ENCODE measurements around the gene KCNK16. TPM values are rescaled to one million over a fixed set of nuclear protein-coding genes. Genes with fewer than 3 reads are reported as not detected.

Gene KCNK16
- total and polyA plus RNA-seq, 10 of the 15 experiments (the other 5 are each of a cell fraction or from before 2014, with no cell fraction given), result not detected

GRCh38 chr6:39367700-39368099 is 45.2 kb upstream of the KCNK16 start (continued):
- TF ChIP-seq, protein P1, sequence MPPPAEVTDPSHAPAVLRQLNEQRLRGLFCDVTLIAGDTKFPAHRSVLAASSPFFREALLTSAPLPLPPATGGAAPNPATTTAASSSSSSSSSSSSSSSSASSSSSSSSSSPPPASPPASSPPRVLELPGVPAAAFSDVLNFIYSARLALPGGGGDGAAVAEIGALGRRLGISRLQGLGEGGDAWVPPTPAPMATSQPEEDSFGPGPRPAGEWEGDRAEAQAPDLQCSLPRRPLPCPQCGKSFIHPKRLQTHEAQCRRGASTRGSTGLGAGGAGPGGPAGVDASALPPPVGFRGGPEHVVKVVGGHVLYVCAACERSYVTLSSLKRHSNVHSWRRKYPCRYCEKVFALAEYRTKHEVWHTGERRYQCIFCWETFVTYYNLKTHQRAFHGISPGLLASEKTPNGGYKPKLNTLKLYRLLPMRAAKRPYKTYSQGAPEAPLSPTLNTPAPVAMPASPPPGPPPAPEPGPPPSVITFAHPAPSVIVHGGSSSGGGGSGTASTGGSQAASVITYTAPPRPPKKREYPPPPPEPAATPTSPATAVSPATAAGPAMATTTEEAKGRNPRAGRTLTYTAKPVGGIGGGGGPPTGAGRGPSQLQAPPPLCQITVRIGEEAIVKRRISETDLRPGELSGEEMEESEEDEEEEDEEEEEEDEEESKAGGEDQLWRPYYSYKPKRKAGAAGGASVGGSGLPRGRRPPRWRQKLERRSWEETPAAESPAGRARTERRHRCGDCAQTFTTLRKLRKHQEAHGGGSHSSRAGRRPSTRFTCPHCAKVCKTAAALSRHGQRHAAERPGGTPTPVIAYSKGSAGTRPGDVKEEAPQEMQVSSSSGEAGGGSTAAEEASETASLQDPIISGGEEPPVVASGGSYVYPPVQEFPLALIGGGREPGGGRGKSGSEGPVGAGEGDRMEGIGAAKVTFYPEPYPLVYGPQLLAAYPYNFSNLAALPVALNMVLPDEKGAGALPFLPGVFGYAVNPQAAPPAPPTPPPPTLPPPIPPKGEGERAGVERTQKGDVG (CRISPR knock-in tag; IDR thresholded peaks at IDR 0.05), result no peak
- no peak for TF ChIP-seq RELB (IDR thresholded peaks at IDR 0.05; ENCODE audit: low read depth)

DNA sequence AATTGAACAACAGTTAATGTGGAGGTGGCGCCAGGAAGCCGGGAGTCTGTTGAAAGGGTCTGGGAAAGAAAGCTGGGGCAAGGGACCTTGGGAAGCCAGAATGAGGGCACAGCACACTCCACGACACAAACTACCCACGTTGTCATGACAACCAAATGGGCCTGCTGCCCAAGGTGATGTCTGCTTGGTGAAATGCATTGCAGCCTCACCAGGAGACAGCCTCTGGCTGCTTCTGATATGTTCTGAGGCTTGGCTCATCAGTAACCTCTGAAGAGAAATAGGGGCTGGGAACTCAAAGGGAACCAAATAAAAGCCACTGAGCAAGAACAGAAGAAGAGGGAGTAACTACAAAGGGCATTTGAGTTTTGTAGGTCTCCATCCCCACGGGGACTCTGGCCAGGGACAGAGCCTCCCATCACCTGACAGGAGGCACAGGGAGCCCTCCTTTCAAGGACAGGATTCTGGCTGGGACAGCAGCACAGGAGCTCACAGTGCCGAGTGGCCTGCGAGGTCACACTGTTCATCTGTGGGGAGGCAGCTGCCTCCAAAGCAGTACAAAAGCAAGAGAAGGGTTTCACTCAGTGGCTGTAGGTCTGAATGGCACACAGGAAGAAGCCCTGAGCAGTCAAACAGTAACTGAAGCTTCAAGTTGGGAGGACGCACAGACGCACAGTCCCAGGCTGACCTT is 44.6 kb upstream of the KCNK16 start:
- H3K9ac ChIP-seq (ENCODE audit: control insufficient read depth, insufficient read depth, low read length), result no peak overlapping the region
- 21% methylated on average over 9 of the region's 9 CpGs for WGBS (ENCODE audit: insufficient coverage, insufficient replicate concordance, low lambda C conversion rate, missing lambda C conversion rate)
- RAD21 ChIA-PET (ENCODE audit: unreplicated experiment), result interaction anchor here (0.7 kb wide), 1 partner anchor 526 kb away, joined by 3 read pairs; no protein-coding TSS in a partner anchor
- SMC1A ChIA-PET (ENCODE audit: uncharacterized antibody, unreplicated experiment), result interaction anchor here (1.2 kb wide), 2 partner anchors 387 to 499 kb away, joined by 4 read pairs; no protein-coding TSS in a partner anchor
- H2AFZ ChIP-seq (ENCODE audit: control insufficient read depth, low read depth, low read length), result no peak overlapping the region
- H3K27ac ChIP-seq (ENCODE audit: control insufficient read depth, insufficient read depth), result no peak overlapping the region
- DNase-seq (ENCODE audit: low read depth, low spot score) (no peak), ATAC-seq (no peak), FAIRE-seq (no peak)
- H3K4me3 ChIP-seq, result no peak overlapping the region
- H4K20me1 ChIP-seq (ENCODE audit: control insufficient read depth, insufficient read depth), result no peaks in the 10 kb centered on the region
- CTCF ChIA-PET, result interaction anchor here (1.2 to 3.5 kb wide), 4 partner anchors 9 to 499 kb away, joined by 4 to 12 read pairs (median 4); no protein-coding TSS in a partner anchor
- TF ChIP-seq BMI1 (IDR thresholded peaks at IDR 0.05; ENCODE audit: borderline replicate concordance) (peak; percentile 51; the same call in 1 of the 2 replicates), JUND (IDR thresholded peaks at IDR 0.05; ENCODE audit: low read depth, low read length) (no peak), MXI1 (IDR thresholded peaks at IDR 0.05; ENCODE audit: low read depth, low read length) (no peak), PML (IDR thresholded peaks at IDR 0.05; ENCODE audit: low read length) (no peak), PAX8 (IDR thresholded peaks at IDR 0.05) (no peak)
- BruUV-seq (replicated peaks), result no TSS peak
- H3K4me2 ChIP-seq (ENCODE audit: control insufficient read depth, insufficient read depth), result no peak overlapping the region
- H3K36me3 ChIP-seq (ENCODE audit: control insufficient read depth in 2 of 2, insufficient read depth in 2 of 2, low read length in 1 of 2), result no peaks in the 10 kb centered on the region
- in situ Hi-C loops (cut with MboI) (no loop called here), intact Hi-C loops (cut with micrococcal nuclease; ENCODE audit: unreplicated experiment) (no loop called here)
- POLR2A ChIA-PET, result no interaction called here
- H3K79me2 ChIP-seq (ENCODE audit: control insufficient read depth, insufficient read depth, low read length), result no peaks in the 10 kb centered on the region
- no peaks in the 10 kb centered on the region for H3K9me3 ChIP-seq (replicated peaks; ENCODE audit: control insufficient read depth, insufficient read depth, low read length)
- no peaks in the 10 kb centered on the region for H3K4me1 ChIP-seq (ENCODE audit: control insufficient read depth, insufficient read depth, low read length)
- H3K27me3 ChIP-seq (replicated peaks in 1 of 2; ENCODE audit: control insufficient read depth in 2 of 2, insufficient read depth in 2 of 2, low read length in 1 of 2), result no peaks in the 10 kb centered on the region

Measured in GM12878 (cell line).